Upper lobe of left lung (tissue), 4 donors: ENCODE measurements around the gene PYGO2.

ENCODE experiments used
- CTCF ChIP-seq, 6 experiments: fragments of 450-650 bp in 4 of 6; fragments of 200-600 bp in 2 of 6; sonication (generic) in 2 of 6; IDR thresholded peaks; one replicate each; pipeline ENCODE4 v1.5.1; 2016 to 2019; ENCODE audit warnings: antibody characterized with exemption in 6 of 6
- POLR2A ChIP-seq, 4 donors: fragments of 450-650 bp; IDR thresholded peaks; one replicate each; pipeline ENCODE4 v1.5.1; 2016 to 2017; ENCODE audit warnings: antibody characterized with exemption in 4 of 4, mild to moderate bottlenecking in 2 of 4
- POLR2AphosphoS5 ChIP-seq, 2 donors: sonication (generic); formaldehyde crosslinking; IDR thresholded peaks; one replicate each; pipeline ENCODE4 v1.5.1; 2017; ENCODE audit warnings: antibody characterized with exemption in 2 of 2

- TF ChIP-seq POLR2A (IDR thresholded peaks at IDR 0.05): no peak
- no peak for TF ChIP-seq POLR2AphosphoS5 (IDR thresholded peaks at IDR 0.05)
- peak; percentile 45 to 71 (median 63) for TF ChIP-seq CTCF (IDR thresholded peaks at IDR 0.05)
Observed at GRCh38 chr1:154943649-154944400, 17.8 kb downstream of the PYGO2 start.
